HG02763 (cell line): Measurements from ENCODE around the gene SLC9B1.
"Not testable (repeated sequence)": the region's sequence is repeated elsewhere in the genome, so short reads cannot be mapped to it uniquely, and the experiment has no call there.

Source experiments
- ATAC-seq: cut with Tn5 transposase; IDR thresholded peaks from one replicate; pipeline ENCODE4 v1.9.1; 2021; ENCODE audit warnings: mild to moderate bottlenecking, moderate library complexity; ENCODE audit not compliant: unreplicated experiment

Gene SLC9B1

DNA sequence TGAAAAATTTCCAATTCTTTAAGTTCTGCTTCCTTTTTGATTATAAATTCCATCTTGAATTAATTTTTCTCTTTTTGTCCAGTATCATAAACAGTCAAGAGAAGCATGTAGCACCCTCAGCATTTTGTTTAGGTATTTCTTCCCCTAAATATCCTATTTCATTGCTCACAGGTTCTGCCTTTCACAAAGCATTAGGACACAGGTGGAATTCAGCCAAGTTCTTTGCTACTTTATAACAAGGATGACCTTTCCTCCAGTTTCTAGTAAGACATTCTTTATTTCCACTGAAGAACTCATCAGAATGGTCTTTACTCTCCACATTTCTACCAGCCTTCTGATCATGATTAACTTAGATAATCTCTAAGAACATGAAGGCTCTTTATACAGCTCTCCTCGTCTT is 7.4 kb downstream of the SLC9B1 start:
- no peak for ATAC-seq

DNA sequence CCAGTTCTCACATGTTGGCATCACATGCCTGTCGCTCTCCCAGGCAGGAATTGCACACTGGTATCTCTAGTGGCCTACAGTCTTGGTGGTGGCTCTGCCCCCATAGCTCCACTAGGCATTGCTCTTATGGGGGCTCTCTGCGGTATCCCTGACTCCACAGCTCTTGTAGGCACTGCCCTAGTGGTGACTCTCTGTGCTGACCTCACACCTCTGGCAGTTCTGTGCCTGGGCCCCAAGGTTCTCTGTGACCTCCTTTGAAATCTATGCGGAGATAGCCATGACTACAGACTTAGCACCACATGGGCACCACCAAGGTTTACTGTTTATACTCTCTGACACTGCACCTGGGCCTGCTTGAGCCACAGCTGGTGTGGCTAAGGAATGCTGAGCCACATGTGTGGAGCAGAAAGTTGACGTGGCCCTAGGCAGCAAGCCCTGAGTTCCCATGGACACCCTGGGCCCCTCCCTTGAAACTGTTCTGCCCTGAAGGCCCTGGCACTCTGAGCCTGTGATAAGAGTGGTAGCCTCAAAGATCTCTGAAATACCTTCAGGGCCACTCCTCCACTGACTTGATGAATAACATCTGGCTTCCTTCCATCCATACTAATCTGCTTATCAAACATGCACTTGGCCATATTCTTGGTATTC is 8.0 kb downstream of the SLC9B1 start:
- ATAC-seq: no peak

DNA sequence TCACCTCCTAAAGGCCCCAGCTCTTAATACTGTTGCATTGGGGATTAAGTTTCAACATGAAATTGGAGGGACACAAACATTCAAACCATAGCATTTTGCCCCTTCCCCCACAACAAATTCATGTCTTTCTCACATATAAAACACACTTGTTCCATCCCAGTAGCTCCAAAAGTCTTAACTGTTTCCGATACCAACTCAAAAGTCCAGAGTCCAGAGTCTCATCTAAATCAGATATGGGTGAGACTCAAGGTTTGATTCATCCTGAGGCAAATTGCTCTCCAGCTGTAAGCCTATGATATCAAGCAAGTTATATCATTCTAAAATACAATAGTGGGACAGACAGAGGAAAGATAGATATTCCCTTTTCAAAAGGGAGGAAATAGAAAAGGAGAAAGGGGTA is 8.7 kb downstream of the SLC9B1 start:
- no peak for ATAC-seq

DNA sequence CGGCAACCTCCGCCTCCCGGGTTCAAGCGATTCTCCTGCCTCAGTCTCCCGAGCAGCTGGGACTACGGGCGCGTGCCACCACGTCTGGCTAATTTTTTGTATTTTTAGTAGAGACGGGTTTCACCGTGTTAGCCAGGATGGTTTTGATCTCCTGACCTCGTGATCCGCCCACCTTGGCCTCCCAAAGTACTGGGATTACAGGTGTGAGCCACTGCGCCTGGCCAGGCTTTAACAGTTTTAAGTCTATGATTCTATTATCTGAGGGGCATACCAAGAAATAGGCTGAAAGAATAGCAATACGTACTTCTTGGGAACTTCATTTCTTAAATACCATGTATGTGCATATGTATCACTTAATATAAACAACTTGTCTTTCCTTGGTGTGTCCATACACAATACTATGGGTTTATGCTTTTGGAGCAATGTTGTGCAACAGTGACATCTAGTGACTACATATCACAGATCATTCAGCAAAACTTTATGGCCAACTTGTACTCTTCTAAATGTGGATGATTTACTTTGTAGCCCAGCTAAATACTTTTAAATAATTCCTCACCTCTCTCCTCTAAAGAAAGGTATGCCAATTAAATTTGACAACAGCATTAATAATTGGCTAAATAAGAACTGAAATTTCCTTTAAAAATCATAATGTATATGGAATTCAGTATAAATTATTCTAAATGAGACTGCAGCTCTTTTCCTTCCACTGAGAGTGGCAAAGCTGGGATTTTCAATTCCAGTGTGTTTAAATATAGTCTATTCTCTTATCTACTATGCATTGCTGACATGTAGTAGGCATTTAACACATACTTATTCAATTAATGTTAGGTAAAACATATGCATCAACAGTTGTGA is 10.4 kb downstream of the SLC9B1 start:
- peak; percentile 73 for ATAC-seq

DNA sequence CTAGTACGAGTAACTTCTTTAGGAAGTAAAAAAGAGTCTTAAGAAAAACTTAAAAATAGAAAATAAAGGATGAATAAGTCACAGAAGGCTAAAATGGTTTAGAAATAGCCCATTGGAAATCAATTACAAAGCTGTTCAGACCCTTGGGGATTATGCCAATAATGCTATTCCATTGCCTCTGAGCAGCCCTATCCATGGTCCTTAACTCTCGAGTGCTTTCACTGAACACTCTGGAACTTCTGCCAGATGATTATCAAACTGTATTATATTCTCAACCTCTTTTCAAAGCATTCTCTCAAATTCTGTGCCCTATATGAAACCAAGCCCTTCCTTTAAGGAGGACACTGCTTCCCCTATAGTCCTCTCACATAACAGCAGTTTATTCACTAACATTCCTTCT is 17.0 kb downstream of the SLC9B1 start:
- ATAC-seq: no peak

DNA sequence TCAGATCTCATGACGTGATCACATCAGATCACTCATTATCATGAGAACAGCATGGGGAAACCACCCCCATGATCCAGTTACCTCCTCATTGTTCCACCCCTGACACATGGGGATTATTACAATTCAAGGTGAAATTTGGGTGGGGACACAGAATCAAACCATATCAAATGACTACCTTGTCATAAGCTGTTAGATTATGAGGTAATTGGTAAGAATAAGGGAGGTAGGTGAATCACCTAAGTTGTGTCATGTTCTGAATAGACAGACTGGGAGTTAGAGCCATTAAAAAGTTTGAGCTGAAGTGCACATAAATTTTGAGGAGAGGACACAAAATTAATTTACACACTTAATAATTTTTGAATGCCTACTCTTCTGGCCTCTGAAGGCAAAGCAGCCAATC is 24.7 kb downstream of the SLC9B1 start:
- no peak for ATAC-seq

DNA sequence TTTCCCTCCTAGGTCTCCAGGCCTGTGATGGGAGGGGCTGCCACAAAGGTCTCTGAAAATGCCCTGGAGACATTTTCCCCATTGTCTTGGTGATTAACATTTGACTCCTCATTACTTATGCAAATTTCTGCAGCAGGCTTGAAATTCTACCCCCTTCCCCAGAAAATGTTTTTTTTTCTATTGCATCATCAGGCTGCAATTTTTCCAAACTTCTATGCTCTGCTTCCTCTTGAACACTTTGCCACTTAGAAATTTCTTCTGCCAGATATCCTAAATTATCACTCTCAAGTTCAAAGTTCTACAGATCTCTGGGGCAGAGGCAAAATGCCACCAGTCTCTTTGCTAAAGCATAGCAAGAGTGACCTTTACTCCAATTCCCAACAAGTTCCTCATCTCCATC is 25.5 kb downstream of the SLC9B1 start:
- not testable (repeated sequence) for ATAC-seq

DNA sequence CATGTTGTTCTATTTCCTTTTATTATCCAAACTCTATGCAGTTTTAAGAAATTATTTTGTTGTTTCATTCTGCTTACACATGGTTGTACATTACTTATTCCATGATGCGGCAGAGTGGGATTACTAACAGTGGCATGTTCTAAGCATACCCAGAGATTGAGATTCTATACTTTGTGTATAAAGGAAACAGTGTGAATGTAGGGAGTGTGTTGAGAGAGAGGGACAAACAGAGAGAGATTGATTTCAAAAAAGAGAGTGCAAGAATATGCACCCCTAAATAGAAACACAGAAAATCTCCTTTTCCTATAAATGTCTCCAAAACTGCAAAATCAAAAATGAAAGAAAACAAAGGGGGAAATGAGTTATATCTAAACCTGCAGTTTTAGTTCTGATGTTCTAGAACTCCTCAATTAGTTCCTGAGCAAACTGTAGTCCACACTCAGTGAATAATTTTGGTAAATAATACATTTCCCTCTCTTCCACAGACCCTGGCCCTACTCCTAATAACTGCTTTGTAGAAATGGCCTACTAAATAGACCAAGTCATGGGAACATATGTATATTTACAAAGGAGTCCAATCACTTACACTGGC is 31.0 kb downstream of the SLC9B1 start:
- ATAC-seq: no peak

DNA sequence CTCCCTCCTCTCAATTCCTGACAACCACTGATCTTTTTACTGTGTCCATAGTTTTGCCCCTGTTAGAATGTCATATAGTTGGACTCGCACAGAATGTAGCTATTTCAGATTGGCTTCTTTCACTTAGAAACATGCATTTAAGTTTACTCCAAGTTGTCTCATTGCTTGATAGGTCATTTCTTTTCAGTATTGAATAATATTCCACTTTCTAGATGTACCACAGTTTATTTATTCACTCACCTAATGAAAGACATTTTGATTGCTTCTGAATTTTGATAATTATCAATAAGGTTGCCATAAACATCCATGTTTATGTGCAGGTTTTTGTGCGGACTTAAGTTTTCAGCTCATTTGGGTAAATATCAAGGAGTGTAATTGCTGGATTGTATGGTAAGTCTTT is 38.5 kb downstream of the SLC9B1 start:
- ATAC-seq: no peak

DNA sequence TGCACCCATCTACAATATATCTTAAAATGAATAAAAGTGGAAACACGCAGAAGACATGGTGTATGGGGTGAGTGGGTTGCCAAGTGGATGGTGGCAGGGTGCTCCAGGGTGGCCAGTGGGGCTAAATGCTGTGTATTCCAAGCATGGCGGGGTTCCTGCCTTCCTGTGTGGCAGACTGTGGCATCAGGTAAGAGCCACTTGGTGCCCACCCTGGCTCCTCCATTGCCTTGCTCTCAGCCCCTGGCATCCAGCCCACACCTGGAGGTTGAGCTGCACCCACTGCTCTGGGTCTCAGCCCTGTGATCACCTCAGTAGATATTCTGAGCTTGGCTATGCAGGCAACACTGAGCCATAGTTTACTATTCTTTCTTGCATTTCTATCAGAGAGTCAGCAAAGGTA is 57.7 kb downstream of the SLC9B1 start:
- not testable (repeated sequence) for ATAC-seq

DNA sequence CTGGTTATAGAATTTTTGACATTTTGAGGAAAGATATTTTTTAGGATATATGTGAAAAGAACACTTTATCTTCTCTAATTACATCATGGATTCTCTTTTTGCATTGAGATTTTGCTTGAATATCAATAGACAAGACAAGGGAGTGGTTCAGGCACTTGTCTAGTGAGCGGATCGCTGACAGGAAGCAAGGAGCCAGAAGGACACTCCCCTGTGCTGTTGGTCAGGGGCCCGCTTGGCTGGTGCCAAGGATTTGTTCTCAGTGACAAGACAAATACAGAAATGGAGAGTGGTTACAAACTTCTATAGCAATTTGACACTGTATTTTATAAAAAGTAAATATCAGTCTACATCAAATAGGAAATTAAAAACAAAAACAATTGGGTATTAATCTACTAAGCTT is 60.0 kb downstream of the SLC9B1 start:
- no peak for ATAC-seq

DNA sequence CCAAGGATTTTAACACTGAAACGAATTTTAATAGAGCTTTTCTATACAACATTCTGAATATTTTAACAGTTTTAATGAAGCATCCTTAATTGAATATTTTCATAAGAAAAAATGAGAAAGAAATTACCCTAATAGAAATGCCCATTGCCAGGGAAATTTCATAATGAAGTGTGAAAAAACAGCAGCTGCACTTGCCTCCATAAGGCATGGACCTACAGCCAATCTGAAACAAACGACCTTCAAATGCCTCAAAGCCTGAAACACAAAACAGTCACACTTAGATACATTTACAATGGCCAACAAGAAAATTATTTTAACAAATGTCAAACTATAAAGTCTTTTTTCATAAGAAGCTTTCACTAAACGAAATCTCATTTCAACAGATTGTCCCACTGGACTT is 74.4 kb downstream of the SLC9B1 start:
- ATAC-seq: no peak

DNA sequence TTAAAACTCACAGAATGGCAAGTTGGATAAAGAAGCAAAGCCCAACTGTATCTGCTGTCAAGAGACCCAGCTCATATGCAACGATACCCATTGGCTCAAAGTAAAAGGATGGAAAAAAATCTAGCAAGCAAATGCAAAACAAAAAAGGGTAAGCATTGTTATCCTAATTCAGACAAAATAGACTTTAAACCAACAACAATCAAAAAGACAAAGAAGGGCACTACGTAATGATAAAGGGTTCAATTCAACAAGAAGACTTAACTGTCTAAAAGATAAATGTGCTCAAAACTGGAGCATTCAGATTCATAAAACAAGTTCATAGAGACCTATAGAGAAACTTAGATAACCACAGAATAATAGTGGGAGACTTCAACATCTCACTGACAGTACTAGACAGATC is 81.4 kb downstream of the SLC9B1 start:
- ATAC-seq: not testable (repeated sequence)

DNA sequence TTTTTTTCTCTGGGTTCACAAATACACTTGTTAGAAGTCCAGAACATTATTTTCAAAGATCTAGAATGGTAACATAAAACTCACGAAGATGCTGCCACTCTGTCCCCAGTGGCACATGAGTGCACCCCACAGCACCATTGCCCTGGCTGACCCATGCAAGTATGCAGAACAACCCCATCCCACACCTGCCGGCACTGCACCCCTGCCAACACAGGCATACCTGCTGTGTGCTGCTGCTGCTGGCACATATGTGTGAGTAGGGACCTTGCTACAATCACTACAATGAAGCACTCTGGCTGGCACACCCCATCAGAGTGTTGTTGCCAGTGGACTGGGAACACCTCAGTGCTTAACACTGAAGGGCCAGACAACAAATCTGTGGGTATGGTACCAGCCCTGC is 83.8 kb downstream of the SLC9B1 start:
- ATAC-seq: no peak

DNA sequence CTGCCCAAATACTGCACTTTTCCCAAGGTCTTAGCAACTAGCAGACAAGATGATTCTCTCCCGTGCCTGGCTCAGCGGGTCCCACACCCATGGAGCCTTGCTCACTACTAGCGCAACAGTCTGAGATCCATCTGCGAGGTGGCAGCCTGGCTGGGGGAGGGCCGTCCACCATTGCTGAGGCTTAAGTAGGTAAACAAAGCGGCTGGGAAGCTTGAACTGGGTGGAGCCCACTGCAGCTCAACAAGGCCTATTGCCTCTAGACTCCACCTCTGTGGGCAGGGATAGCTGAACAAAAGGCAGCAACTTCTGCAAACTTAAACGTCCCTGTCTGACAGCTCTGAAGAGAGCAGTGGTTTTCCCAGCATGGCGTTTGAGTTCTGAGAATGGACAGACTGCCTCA is 99.8 kb downstream of the SLC9B1 start:
- ATAC-seq: not testable (repeated sequence)

DNA sequence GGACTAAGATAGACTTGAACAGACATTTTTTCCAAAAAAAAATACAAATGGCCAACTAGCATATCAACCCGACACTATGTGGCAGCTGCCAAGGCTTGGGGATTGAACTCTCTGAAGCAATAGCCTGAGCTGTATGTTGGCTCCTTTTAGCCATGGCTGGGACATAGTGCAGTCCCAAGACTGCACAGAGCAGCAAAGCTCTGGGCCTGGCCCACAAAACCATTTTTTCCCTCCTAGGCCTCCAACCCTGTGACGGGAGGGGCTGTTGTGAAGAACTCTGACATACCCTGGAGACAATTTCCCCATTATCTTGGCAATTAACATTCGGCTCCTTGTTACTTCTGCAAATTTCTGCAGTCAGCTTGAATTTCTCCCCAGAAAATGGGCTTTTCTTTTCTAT is 100.6 kb downstream of the SLC9B1 start:
- ATAC-seq: no peak

DNA sequence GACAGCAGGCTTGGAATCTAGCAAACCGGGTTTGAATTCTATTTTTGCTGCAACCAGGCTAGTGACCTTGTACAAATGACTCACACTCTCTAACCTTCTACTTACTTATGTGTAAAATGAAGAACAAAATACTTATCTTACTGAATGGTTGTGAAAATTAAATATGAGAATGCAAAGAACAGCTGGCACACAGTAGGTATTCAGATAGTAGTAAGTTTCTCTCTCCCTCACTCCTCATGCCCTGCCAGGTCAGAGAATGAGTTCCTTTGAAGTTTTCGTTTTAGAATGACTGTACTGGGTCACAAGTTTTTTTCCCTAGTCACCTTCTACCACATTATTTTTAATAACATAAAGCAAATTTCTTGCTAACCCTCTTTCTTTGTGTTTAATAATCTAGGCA is 117.7 kb downstream of the SLC9B1 start:
- ATAC-seq: no peak

DNA sequence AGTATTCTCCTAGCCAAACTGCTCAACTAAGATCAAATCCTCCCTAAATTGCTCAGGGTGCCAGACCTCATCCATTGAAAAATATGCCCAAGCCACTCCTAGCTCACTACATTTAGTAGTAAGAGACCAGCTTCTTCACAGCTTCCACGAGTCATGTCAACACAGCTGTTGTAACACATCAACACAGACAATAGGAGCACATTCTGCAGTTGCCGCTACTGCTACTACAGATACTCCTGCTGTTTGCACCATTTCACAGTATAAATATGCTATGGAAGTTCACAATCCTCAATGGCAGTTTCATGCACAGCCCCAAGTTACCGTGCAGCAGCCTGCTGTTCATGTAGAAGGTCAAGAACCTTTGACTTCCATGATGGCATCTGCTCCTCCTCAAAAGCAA is 121.9 kb downstream of the SLC9B1 start:
- not testable (repeated sequence) for ATAC-seq

DNA sequence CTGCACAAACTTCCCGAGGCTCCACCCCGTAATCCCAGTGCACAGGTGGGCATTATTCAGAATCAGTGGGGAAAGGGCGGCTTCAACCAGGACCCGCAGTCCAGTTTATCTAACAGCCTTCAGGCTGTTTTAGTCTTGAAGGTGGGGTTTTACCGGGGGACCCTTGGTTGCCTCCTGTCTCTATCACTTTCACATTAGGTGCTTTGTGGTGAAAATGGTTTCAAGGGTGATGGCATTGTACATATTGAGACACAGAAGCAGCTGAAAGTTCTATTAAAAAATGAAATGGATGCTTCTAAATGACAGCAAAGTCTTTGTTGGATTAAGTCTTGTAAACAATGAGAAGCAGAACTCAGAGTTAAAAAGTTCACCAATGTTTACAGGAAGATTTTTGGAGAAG is 123.0 kb downstream of the SLC9B1 start:
- not testable (repeated sequence) for ATAC-seq

DNA sequence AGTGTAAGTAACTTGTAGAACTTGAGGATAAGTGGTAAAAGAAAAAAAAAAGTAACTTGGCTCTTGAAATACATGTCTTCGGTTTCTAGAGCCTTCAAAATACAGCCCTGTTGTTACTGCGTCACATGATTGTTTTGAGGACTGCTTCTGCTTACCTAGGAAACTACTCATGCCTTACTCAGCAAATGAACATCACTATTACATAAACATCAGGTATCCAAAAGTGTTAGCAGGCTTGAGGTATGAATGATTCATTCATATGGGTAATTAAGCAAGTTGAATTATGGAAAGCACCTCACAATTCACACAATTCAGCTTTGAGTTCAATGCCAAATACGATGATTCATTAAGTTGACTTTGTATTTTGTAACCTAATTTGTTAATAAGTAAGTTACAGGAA is 129.6 kb downstream of the SLC9B1 start:
- ATAC-seq: not testable (repeated sequence)

DNA sequence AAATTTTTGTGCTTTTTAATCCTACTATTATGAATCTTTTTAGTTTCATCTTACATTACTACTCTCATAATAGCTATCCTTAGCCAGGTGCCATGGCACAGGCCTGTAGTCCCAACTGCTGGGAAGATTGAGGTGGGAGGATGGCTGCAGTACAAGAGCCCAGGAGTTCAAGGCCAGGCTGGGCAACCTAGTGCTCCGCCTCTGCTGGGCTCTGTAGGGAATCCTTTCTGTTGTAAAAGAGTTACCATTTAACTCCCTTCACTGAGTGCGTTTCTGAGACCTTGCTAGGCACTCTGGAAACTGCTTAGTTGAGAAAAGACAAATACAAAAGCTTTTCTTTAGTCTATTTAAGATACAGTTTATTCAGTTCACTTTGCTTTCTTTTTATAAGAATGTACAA is 130.9 kb downstream of the SLC9B1 start:
- ATAC-seq: not testable (repeated sequence)

DNA sequence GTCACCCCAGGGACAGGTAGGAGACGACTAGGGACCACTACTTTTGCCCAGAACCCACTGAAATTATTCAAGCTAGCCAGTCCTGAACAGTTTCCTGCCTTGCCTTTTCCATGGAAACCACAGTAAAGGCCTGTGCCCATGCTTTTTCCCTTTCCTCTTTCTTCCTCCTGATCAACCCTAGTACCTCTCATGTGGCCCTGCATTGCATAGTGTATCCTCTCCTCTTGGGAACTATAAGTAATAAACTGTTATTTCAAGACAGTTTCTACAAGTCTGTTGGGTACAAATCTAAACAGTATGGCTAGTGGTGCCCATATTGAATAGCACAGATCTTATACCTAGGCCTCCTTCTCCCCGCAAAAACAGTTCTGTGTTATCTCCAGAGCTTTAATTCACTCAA is 136.2 kb downstream of the SLC9B1 start:
- ATAC-seq: no peak
